HepG2 (cell line): Measurements from ENCODE around the gene EFCAB8. TPM values are rescaled to one million over a fixed set of nuclear protein-coding genes. Genes with fewer than 3 reads are reported as not detected.

ENCODE experiments used
- ATAC-seq: fragments of 200-7000 bp; cut with Tn5 transposase; 3 replicates; pipeline ENCODE4 v1.9.1; 2020; ENCODE audit warnings: mild to moderate bottlenecking, moderate library complexity
- BruUV-seq: library from RNA; stranded (reverse); fragments of 400-500 nt; replicated peaks from 2 replicates; lab custom pipeline; 2021; lab: Mats Ljungman, UMichigan
- CTCF ChIA-PET: fragments of 300-600 bp; formaldehyde crosslinking; extraction: SDS; loops from one replicate; lab custom pipeline; 2021; ENCODE audit warnings: low total read pairs, inconsistent platforms, low intra/inter-chr PET ratio; lab: Yijun Ruan, JAX
- POLR2A ChIA-PET: fragments of 350-600 bp; sonication (Branson Sonifier 250); formaldehyde crosslinking; loops from one replicate; lab custom pipeline; 2020; ENCODE audit warnings: antibody characterized with exemption, inconsistent platforms; lab: Yijun Ruan, JAX
- DNase-seq: peaks from one replicate; pipeline ENCODE4 v3.0.0-alpha.2; 2015; ENCODE audit warnings: low spot score
- FAIRE-seq: peaks from 3 replicates; lab custom pipeline; 2011; peaks lifted over from hg19 to GRCh38; lab: Jason Lieb, UNC
- H2AFZ ChIP-seq: one replicate; pipeline ENCODE4 v1.6.1; 2011; ENCODE audit warnings: low read length, inconsistent platforms
- H3K27ac ChIP-seq: fragments of 300-600 bp; 3 replicates; pipeline ENCODE4 v1.8.0; 2011; ENCODE audit warnings: mixed run types, mild to moderate bottlenecking, mixed read lengths, low read length, inconsistent platforms; ENCODE audit not compliant: insufficient read depth; ENCODE audit errors: extremely low read length
- H3K27me3 ChIP-seq, 2 experiments: fragments of 200-600 bp in 1 of 2; 2 replicates in 1 of 2; 3 replicates in 1 of 2; pipeline versions ENCODE4 v1.6.0 to v1.8.0; 2011; ENCODE audit warnings: low read length in 2 of 2, mild to moderate bottlenecking in 2 of 2, moderate library complexity in 2 of 2, inconsistent platforms in 1 of 2; ENCODE audit not compliant: insufficient read depth in 2 of 2, control insufficient read depth in 1 of 2
- H3K36me3 ChIP-seq, 2 experiments: fragments of 200-600 bp in 1 of 2; replicated peaks in 1 of 2; 2 replicates in 1 of 2; 3 replicates in 1 of 2; pipeline versions ENCODE4 v1.5.1 to v1.8.0; 2011; ENCODE audit warnings: low read length in 2 of 2, inconsistent platforms in 1 of 2; ENCODE audit not compliant: insufficient read depth in 2 of 2, control insufficient read depth in 1 of 2
- H3K4me1 ChIP-seq: 2 replicates; pipeline ENCODE4 v1.5.1; 2012; ENCODE audit warnings: low read length, inconsistent platforms; ENCODE audit not compliant: insufficient read depth
- H3K4me2 ChIP-seq: 2 replicates; pipeline ENCODE4 v1.6.0; 2011; ENCODE audit warnings: low read depth, low read length, inconsistent platforms
- H3K4me3 ChIP-seq, 3 experiments: fragments of 200-600 bp in 1 of 3; sonication (generic), shearing (Covaris generic) in 1 of 3; replicated peaks in 1 of 3; 2 replicates each; pipeline ENCODE4 v1.5.1; 2011 to 2016; ENCODE audit warnings: low read length in 3 of 3, inconsistent platforms in 2 of 3, low read depth in 2 of 3, mild to moderate bottlenecking in 2 of 3, control low read depth in 1 of 3, mixed read lengths in 1 of 3; ENCODE audit not compliant: insufficient read depth in 1 of 3
- H3K79me2 ChIP-seq: one replicate; pipeline ENCODE4 v1.6.1; 2011; ENCODE audit warnings: low read length, inconsistent platforms; ENCODE audit not compliant: insufficient read depth
- H3K9ac ChIP-seq: 2 replicates; pipeline ENCODE4 v1.6.0; 2011; ENCODE audit warnings: mild to moderate bottlenecking, low read depth, low read length, inconsistent platforms; ENCODE audit not compliant: insufficient read depth
- H3K9me3 ChIP-seq: 2 replicates; pipeline ENCODE4 v1.5.1; 2012; ENCODE audit warnings: mild to moderate bottlenecking, low read length
- H4K20me1 ChIP-seq: 2 replicates; pipeline ENCODE4 v1.6.0; 2011; ENCODE audit warnings: inconsistent platforms, mild to moderate bottlenecking, low read length, moderate library complexity; ENCODE audit not compliant: insufficient read depth
- RAD21 ChIP-seq: fragments of 450-650 bp; formaldehyde crosslinking; IDR thresholded peaks from 2 replicates; pipeline ENCODE4 v1.5.0; 2020; ENCODE audit warnings: mild to moderate bottlenecking
- ZNF121 ChIP-seq: sonication (generic); formaldehyde crosslinking; IDR thresholded peaks from 2 replicates; pipeline ENCODE4 v1.5.0; 2020; ENCODE audit warnings: mild to moderate bottlenecking, missing genetic modification reagents
- ZNF44 ChIP-seq: sonication (generic); formaldehyde crosslinking; IDR thresholded peaks from 2 replicates; pipeline ENCODE4 v1.5.1; 2020; ENCODE audit warnings: mild to moderate bottlenecking, missing genetic modification reagents
- ZNF878 ChIP-seq: sonication (generic); formaldehyde crosslinking; IDR thresholded peaks from 2 replicates; pipeline ENCODE4 v1.8.1; 2023; ENCODE audit warnings: mild to moderate bottlenecking, missing genetic modification reagents, moderate library complexity
- WGBS: methylation state at CpG from one replicate; pipeline ENCODE4 v1.1.6; 2017; ENCODE audit warnings: low lambda C conversion rate; 5-methylcytosine and 5-hydroxymethylcytosine counted together
- in situ Hi-C: cut with HindIII; loops from 2 replicates; pipeline ENCODE4 v1.10.0; 2017; ENCODE audit warnings: low pct_unique_long_range_greater_than_20kb; ENCODE audit not compliant: extremely low pct_ligation_motif_present
- intact Hi-C: fragments of 100-400 bp; cut with micrococcal nuclease; formaldehyde crosslinking; loops from one replicate; pipeline ENCODE4 v1.10.0; 2022; ENCODE audit not compliant: unreplicated experiment
- polyA plus RNA-seq, 8 experiments: library from polyadenylated mRNA; depleted of rRNA in 3 of 8; stranded (reverse) in 7 of 8; unstranded in 1 of 8; fragments of >200 nt; fragmentation: Illumina TruSeq in 4 of 8; extraction: Trizol in 4 of 8; gene quantifications; 2 replicates each; pipeline versions ENCODE4 v1.2.1 to v1.2.3, GENCODE V29; 2011 to 2016; ENCODE audit warnings: low read depth in 4 of 8, missing spikeins in 1 of 8, mixed read lengths in 1 of 8; ENCODE audit not compliant: insufficient read depth in 1 of 8
- total RNA-seq, 5 experiments: library from RNA; depleted of rRNA; stranded (reverse); fragments of >200 nt; fragmentation: Illumina TruSeq; extraction: Trizol; gene quantifications; 2 replicates each; pipeline ENCODE4 v1.2.3, GENCODE V29; 2016; ENCODE audit warnings: low read depth in 1 of 5

Gene EFCAB8
- total and polyA plus RNA-seq, 2 of the 13 experiments (the other 11 are each of a cell fraction or from before 2014, with no cell fraction given): 0.15 to 0.22 TPM

- Histone ChIP-seq H3K27ac (no peak overlapping the region), H3K4me1 (no peaks in the 10 kb centered on the region), H4K20me1 (no peaks in the 10 kb centered on the region), H3K4me3 (no peak overlapping the region), H3K9me3 (no peaks in the 10 kb centered on the region), H2AFZ (no peak overlapping the region), H3K27me3 (no peaks in the 10 kb centered on the region), H3K4me2 (no peak overlapping the region), H3K9ac (no peak overlapping the region), H3K79me2 (peaks cover 46% of the 10 kb centered on the region), H3K36me3 (peaks cover 35 to 83% of the 10 kb centered on the region in 2 experiments)
- in situ Hi-C loops (no loop called here), intact Hi-C loops (loop anchor here (1.0 kb wide), 1 partner anchor 24 kb away; no protein-coding TSS in a partner anchor)
- WGBS: 98% methylated on average over 11 of the region's 11 CpGs
- DNase-seq: no peak
- CTCF ChIA-PET: no interaction called here
- POLR2A ChIA-PET: interaction anchor here (1.4 kb wide), 1 partner anchor 13 kb away, joined by 3 read pairs; the partner anchor contains the start of gene MAPRE1
- TF ChIP-seq ZNF44 (CRISPR knock-in tag): 0 out of 2 replicates have a peak, but pooled peaks have one; percentile 62
- TF ChIP-seq RAD21 (CRISPR knock-in tag): no peak
- FAIRE-seq: no peak
- BruUV-seq: no TSS peak
- no peak for ATAC-seq
Observed at GRCh38 chr20:32832664-32833063, 26.1 kb upstream of the EFCAB8 start.

GRCh38 chr20:32834972-32835371, 23.8 kb upstream of the EFCAB8 start:
- FAIRE-seq (no peak), ATAC-seq (no peak), DNase-seq (no peak)
- Histone ChIP-seq H3K27ac (no peak overlapping the region), H3K9me3 (no peaks in the 10 kb centered on the region), H3K79me2 (peaks cover 26% of the 10 kb centered on the region), H3K4me1 (no peaks in the 10 kb centered on the region), H3K27me3 (no peaks in the 10 kb centered on the region), H3K36me3 (peaks cover 35 to 83% of the 10 kb centered on the region in 2 experiments), H3K4me3 (no peak overlapping the region), H4K20me1 (no peaks in the 10 kb centered on the region), H2AFZ (no peak overlapping the region), H3K4me2 (no peak overlapping the region), H3K9ac (no peak overlapping the region)
- no TSS peak for BruUV-seq
- ChIA-PET POLR2A (no interaction called here), CTCF (no interaction called here)
- in situ Hi-C loops (no loop called here), intact Hi-C loops (no loop called here)
- TF ChIP-seq ZNF878 (CRISPR knock-in tag): no peak
- TF ChIP-seq ZNF121 (CRISPR knock-in tag): peak; percentile 86
